GM18505 (cell line): ENCODE results near the gene ACOT11.

Source experiments
- ATAC-seq: cut with Tn5 transposase; IDR thresholded peaks from one replicate; pipeline ENCODE4 v1.9.1; 2021; ENCODE audit not compliant: unreplicated experiment
- POLR2A ChIP-seq: IDR thresholded peaks from 4 replicates; pipeline ENCODE4 v1.6.1; 2011; ENCODE audit warnings: borderline replicate concordance; ENCODE audit not compliant: insufficient read depth, insufficient read length; ENCODE audit errors: extremely low read depth

ACOT11 gene

GRCh38 chr1:54606990-54607325 lies 58.9 kb downstream of the ACOT11 start:
- no peak for ATAC-seq
- TF ChIP-seq POLR2A, result no peak

- no peak for TF ChIP-seq POLR2A
- ATAC-seq, result no peak
Measured at GRCh38 chr1:54607821-54608565, 60.0 kb downstream of the ACOT11 start.

GRCh38 chr1:54608566-54609230 lies 60.7 kb downstream of the ACOT11 start:
- no peak for TF ChIP-seq POLR2A
- no peak for ATAC-seq

GRCh38 chr1:54609301-54609921 lies 61.4 kb downstream of the ACOT11 start:
- ATAC-seq, result no peak
- TF ChIP-seq POLR2A, result no peak

GRCh38 chr1:54610048-54610447 lies 62.0 kb downstream of the ACOT11 start:
- no peak for TF ChIP-seq POLR2A
- ATAC-seq, result no peak

- no peak for TF ChIP-seq POLR2A
- ATAC-seq, result no peak
Measured at GRCh38 chr1:54610601-54611580, 62.9 kb downstream of the ACOT11 start.

- no peak for TF ChIP-seq POLR2A
- no peak for ATAC-seq
Measured at GRCh38 chr1:54611621-54612020, 63.6 kb downstream of the ACOT11 start.

GRCh38 chr1:54614024-54614423 lies 66.0 kb downstream of the ACOT11 start:
- ATAC-seq, result no peak
- TF ChIP-seq POLR2A, result no peak

GRCh38 chr1:54614563-54614962 lies 66.5 kb downstream of the ACOT11 start:
- TF ChIP-seq POLR2A, result no peak
- no peak for ATAC-seq

GRCh38 chr1:54615531-54616279 lies 67.7 kb downstream of the ACOT11 start:
- ATAC-seq, result no peak
- TF ChIP-seq POLR2A, result no peak

- ATAC-seq, result no peak
Measured at GRCh38 chr1:54619749-54620148, 71.7 kb downstream of the ACOT11 start.

GRCh38 chr1:54623216-54624007 lies 75.4 kb downstream of the ACOT11 start, which contains the start of gene FAM151A:
Gene FAM151A, minus strand, starts transcription at chr1:54623525. Its CDS starts 130 bp downstream, at chr1:54623395.
- no peak for TF ChIP-seq POLR2A
- ATAC-seq, result no peak

More at GRCh38 chr1:54619749-54620148, 71.7 kb downstream of the ACOT11 start:
- TF ChIP-seq POLR2A, result no peak
